ENCODE results near the gene COL28A1.

DNA sequence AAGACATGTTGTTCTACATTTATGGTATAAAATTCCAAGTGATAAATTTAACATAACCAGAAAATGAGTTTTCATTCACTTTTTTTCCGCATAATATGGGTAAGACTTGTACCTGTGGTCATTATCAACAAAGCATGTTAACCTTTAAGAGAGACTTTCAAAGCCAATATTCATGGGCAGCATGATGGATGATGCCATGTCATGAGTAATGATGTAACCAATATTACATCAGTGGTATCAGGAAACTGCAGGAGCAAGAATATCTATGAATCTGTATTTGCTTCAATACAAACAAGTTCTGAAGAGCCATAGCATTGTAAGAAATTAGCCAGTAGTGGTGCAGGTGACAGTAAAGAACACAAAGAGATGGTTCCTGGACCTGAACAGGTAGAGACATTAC is 226.5 kb downstream of the COL28A1 start:
- TF ChIP-seq, protein P1, sequence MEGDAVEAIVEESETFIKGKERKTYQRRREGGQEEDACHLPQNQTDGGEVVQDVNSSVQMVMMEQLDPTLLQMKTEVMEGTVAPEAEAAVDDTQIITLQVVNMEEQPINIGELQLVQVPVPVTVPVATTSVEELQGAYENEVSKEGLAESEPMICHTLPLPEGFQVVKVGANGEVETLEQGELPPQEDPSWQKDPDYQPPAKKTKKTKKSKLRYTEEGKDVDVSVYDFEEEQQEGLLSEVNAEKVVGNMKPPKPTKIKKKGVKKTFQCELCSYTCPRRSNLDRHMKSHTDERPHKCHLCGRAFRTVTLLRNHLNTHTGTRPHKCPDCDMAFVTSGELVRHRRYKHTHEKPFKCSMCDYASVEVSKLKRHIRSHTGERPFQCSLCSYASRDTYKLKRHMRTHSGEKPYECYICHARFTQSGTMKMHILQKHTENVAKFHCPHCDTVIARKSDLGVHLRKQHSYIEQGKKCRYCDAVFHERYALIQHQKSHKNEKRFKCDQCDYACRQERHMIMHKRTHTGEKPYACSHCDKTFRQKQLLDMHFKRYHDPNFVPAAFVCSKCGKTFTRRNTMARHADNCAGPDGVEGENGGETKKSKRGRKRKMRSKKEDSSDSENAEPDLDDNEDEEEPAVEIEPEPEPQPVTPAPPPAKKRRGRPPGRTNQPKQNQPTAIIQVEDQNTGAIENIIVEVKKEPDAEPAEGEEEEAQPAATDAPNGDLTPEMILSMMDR (IDR thresholded peaks at IDR 0.05; ENCODE audit: low read depth, low read length, poor library complexity, severe bottlenecking) = no peak
- TF ChIP-seq EZH2phosphoT487 (IDR thresholded peaks at IDR 0.05; ENCODE audit: borderline replicate concordance, low read length) = no peak

Measured in DOHH2 (cell line).